GM19328 (cell line): ENCODE measurements around the gene CD163L1.

Experiments used
- ATAC-seq: cut with Tn5 transposase; IDR thresholded peaks from one replicate; pipeline ENCODE4 v1.9.1; 2021; ENCODE audit warnings: mild to moderate bottlenecking, moderate library complexity; ENCODE audit not compliant: unreplicated experiment

CD163L1 gene

DNA sequence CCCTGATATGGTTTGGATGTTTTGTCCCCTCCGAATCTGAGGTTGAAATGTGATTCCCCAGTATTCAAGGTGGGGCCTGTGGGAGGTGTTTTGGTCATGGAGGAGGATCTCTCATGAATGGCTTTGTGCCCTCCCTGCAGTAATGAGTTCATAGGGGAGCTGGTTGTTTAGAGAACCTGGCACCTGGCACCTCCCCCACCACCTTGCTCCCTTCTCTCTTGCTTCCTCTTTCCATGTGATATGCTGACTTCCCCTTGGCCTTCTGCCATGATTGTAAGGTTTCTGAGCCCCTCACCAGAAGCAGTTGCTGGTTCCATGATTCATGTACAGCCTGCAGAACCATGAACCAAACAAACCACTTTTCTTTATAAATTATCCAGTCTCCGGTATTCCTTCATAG lies 32.6 kb downstream of the CD163L1 start:
- ATAC-seq, result no peak

DNA sequence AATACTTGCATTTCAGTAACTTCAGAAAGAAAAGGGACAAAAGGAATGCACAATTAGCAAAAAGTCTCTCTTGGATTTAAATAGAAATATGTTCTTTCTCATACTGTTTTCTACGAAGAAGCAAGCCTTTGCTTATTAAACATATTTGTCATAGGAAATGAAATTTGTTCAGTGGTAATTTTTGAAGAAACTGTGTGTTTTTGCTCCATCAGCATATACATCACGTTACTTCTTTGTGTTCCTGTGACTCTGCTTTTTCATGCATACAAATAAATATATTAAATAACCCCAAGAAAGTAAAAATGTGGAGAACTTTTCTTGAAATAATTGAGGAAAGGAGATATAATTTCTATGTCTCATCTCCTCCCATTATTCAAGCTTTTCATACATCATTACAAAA lies 39.7 kb downstream of the CD163L1 start:
- no peak for ATAC-seq

DNA sequence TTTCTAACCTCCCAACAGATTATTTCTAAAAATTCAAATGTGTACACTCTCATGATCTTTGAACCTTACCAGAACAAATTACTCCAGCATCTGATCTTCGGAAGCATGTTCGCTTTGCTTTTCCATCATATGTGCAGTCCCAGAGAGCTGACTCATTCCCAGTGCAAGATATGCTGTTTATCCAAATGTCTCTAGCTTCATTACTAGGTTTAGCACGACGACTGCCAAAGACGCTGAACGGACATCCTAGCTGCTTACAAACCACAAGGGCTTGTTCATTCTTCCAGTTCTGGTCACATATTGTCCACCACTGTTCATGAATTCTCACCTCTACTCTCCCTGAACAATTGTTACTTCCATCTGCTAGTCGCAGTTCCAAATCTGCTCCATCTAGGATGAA lies 40.5 kb downstream of the CD163L1 start:
- no peak for ATAC-seq

DNA sequence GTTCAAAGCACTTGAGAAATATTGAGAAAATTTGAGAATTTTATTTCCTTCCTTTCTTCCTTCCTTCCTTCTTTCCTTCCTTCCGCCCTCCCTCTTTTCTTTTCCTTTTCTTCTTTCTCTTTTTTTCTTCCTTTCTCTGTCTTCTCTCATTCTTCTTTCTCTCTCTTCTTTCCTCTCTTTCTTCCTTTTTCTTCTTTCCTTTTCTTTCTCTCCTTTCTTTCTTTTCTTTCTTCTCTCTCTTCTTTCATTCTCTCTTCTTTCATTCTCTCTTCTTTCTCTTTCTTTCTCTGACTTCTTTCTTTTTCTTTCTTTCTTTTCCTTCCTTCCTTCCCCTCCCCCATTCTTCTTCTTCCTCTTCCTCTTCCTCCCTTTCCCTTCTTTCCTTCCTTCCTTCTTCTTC lies 44.9 kb downstream of the CD163L1 start:
- no peak for ATAC-seq

DNA sequence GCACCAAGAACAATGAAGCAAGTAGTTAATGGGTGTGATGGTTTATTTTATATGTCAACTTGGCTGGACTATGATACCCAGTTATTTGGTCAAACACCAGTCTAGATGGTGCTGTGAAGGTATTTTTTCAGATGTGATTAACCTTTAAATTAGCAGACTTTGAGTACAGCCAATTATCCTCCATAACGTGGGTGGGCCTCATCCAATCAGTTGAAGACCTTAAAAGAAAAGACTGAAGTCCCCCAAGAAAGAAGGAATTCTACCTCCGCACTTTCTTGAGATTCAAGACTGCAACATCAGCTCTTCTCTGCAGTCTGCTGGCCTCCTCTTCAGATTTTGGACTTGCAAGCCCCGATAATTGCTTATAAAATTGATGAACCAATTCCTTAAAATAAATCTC lies 47.5 kb downstream of the CD163L1 start:
- ATAC-seq, result no peak

DNA sequence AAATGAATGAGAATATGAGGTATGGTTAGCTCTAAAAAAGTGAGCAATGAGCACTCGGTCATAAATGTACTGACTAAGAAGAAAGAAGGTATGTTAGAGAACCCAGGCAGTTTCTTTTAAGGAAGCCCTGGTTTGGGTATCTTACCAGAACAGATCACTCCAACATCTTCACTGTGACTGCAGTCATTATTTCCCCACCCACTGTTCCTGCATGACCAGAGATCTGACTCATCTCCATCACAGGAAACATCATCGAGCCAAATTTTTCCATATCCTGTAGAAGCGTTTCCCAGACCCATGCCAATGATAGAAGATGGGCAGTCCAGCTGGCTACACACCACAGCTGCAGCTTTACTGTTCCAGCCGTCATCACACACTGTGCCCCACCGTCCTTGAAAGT lies 48.0 kb downstream of the CD163L1 start:
- no peak for ATAC-seq

DNA sequence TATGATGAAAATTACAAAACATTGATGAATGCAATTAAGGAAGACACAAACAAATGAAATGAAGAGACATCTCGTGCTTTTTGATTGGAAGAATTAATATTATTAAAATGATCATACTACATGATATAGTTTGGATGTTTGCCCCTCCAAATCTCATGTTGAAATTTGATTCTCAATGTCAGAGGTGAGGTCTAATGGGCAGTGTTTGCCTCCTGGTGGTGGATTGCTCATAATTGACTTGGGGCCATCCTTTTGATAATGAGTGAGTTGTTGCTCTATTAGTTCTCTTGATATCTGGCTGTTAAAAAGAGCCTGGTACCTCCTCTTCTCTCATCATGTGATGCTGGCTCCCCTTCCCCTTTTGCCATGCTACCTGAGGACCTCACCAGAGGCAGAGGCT lies 56.7 kb downstream of the CD163L1 start:
- no peak for ATAC-seq

DNA sequence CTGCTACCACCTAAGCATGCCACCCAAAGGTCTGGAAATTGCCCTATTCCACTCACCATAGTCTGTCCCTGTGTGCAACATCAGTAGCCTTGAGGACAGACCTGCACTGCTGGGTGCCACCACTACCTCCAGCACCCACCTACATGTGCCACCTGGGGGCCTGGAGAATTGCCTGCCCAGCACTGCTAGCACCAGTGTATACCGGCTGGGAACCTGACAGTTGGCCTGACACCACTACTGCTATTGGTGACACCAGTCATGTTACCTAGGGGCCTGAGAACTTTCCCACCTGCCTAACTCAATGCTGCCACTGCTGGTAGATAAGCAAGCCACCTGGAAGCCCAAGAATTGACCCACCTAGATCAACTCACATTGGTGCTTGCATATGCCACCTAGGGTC lies 60.8 kb downstream of the CD163L1 start:
- ATAC-seq, result no peak

DNA sequence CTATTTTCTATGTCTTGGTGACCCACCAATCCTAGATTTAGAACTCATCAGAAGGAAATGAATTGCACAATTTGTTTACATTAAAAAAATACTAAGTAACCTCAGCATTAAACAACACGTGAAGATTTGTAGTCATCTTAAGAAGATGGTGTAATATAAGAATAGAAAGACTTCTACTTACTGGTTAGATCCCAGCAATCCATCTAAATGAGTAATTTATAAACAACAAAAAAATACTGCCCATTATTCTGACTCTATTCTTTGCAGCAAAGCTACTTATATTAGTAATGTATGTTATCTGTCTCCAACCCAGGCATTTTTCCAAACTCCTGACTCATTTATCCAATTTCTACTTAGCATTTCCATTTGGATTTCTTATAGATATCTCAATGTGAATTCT lies 67.8 kb downstream of the CD163L1 start:
- ATAC-seq, result no peak

DNA sequence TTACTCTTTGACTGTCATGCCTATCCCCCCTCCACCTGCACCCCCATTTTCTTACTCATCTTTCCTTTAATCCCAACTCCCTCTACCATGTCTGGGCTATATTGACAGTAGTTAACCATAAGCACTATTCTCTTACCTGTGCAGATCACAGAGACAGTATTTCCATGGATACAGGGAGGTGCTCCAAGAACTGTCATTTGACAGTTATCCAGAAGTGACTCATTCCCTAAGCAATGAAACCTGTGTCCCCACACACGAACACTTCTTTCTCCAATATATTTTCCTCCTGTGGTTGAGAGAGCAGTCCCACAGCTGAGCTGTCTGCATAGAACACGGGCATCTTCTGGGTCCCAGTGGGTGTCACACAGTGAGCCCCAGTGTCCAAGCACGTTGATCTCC lies 68.8 kb downstream of the CD163L1 start:
- ATAC-seq, result no peak

DNA sequence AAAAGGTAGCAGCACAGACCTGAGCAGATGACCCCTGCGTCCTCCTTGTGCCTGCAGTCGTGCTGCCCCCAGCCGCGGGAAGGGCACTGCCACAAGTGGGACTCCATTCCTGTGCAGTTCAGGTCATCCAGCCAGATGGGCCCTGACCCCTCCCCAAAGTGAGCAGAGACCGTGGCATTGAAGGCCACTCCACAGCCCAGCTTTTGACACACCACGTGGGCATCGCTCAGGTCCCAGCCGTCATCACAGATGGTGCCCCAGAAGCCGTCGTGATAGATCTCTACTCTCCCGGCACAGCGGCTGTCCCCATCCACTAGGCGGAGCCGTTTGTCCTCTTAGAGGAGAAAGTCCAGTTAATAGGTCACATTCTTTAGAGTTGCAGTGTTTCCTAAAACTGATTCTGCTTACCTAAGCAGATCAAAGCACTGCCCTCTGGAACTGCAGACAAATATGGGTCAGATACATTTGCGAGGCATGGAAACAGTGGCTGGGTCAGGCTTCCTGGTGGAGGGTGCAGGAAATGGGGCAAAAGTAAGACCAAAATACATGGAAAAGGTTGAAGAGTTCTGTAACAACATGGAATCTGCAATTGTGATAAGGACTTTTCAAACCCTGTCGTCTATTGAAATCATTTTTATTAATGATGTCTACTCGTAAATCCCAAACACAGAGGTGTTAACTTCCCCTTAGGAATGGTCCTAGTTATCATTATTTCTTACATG lies 69.4 kb downstream of the CD163L1 start:
- ATAC-seq, result no peak

DNA sequence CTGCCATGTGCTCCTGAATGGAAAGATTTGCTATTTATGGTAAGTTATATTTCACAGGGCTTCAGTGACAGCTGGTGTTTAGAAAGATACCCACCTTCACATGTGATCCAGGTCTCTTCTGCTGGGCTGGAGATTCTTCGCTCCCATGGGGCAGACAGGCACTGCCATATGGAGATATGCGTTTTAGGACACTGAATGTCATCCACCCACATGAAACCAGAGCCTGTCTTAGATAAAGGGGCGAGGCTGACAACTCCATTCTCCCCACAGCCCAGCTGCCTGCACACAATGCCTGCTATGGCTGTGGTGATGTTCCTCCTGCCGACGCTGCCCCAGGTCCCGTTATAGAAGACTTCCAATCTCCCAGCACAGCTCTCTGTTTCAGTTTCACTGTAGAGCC lies 70.7 kb downstream of the CD163L1 start:
- ATAC-seq, result no peak

DNA sequence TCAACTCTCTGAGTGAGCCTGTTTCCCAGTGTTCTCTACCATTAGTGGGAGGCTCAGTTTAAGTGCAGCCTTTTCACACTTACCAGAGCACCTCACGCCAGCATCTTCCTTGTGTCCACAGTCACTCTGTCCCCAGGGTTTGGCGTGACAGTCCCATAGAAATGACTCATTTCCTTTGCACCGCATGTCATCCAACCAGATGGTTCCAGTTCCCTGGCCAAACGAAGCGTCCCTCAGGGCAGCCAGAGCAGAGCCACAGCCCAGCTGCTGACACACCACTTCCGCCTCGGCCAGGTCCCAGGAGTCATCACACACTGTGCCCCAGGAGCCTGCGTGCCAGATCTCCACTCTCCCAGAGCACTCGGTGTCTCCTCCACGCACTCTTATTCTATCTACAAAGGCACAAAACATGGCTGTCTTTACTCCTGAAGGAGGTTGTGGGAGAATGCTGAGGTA lies 74.7 kb downstream of the CD163L1 start:
- ATAC-seq, result no peak

DNA sequence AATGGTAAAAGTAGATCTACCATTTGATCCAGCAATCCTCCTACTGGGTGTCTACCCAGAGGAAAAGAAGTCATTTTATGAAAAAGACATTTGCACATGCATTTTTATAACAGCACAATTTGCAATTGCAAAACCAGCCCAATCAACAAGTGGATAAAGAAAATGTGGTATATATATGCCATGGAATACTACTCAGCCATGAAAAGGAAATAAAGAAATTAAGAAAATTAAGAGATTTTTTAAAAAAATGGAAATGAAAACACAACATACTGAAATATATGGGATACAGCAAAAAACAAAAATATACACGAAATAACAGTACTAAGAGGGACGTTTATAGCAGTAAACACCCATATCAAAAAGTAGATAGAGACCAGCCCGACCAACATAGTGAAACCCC lies 81.2 kb downstream of the CD163L1 start:
- ATAC-seq, result no peak

DNA sequence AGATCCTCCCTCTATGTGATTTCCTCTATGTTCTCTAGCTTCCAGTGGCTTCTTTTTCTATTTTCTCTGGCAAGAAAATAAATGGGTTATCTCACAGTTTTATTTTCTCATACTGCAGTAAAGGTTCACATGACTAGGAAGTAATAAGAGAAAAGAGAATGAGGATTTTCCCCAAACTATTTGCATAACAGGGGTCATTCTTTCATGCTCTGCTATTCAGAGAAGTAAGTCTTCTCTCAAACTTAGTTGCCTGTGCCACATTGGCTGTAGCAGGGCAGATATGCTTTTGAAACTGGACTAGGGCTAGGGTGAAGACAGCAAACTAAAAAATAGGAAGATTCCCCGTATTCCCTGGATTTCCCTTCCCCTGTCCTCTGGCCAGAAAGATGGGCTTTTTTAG lies 82.7 kb downstream of the CD163L1 start:
- ATAC-seq, result no peak

DNA sequence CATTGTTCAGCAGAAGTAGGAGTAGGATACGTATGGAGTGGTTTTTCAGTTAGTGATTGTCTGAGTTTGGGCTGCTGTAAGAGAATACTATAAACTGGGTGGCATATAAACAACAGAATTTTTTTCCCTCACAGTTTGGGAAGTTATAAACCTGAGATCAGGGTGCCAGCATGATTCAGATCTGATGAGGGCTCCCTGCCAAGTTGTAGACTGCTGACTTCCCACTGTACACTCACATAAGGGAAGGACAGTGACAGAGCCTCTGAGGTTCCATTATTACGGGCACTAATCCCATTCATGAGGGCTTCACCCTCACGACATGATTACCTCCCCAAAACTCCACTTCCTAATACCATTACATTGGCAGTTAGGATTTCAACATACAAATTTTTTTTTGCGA lies 89.4 kb downstream of the CD163L1 start:
- no peak for ATAC-seq

DNA sequence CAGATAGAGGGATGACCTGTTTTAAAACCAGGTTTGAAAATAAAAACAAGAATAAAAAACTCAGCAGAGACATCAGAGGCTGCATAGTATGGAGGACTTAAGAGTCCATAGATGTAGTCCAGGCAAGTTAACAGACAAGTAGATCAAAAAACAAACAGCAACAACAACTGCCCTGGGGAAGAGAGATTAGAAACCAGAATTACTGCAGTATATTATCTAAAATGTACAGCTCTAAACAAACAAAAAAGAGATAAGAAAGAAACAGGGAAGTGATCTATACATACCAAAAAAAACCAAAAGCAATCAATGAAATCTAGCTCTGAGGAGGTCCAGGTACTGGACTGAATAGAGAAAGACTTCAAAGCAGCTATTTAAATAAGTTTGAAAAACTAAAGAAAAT lies 91.3 kb downstream of the CD163L1 start:
- no peak for ATAC-seq

DNA sequence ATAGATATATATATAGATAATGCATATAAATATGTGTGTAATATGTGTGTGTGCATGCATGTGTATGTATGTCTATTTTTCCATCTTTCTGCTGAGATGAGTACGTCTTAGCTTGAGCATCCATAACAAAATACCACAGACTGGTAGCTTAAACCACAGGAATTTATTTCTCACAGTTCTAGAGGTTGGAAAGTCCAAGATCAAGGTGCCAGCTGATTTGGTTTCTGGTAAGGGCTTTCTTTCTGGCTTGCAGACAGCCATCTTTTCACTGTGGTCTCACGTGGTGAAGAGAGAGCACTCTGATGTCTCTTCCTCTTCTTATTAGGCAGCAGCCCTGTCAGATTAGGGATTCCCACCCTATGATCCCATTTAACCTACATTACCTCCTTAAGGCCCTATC lies 92.8 kb downstream of the CD163L1 start:
- no peak for ATAC-seq

DNA sequence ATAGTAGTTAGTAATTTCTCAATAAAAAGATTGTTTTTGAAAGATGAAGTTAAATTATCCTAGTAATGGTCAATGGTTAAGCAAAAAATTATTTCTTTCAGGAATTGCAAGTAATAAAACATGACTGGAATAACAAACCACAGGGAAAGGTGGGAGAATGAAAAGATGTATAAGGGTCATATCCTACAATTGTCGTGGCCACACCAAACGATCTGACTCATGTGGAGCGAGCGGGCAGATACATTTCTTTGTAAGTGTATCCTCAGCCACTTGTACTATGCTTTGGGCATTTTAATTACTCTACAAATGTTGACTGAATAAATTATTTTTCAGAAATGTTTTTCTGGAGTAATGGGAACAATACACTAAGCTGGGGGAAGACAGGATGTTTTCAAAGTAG lies 94.5 kb downstream of the CD163L1 start:
- ATAC-seq, result no peak

DNA sequence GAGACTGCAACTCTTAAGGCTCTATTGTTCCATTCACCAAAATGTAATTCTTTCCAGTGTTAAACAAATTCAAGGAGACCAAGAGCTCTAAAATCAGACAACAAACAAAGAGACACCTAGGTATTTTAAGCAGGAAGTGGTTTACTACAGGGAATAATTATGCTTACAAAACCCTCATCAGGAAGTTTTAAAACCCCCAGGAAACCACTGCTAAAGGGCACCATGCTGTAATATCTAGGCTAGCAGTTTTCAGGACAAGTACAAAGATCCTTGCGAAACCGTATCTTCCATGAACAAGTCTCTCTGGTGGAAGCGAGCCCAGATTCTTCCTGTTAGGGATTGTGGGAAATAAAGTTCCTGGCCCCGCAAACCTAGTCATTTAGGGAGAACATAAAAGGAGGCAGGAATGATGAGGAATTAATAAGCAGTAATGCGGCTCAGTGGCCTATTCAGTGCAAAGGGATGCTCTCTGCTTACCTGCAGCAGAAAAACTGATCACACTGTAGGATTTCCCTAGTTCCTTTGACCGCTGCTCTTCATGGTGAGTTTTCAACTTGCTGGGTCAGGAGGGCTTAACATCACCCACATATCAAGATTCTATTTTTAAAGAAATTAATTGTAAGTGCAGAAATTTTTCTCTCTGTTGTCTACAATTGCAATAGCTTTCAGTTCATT lies 97.3 kb downstream of the CD163L1 start:
- ATAC-seq, result no peak

DNA sequence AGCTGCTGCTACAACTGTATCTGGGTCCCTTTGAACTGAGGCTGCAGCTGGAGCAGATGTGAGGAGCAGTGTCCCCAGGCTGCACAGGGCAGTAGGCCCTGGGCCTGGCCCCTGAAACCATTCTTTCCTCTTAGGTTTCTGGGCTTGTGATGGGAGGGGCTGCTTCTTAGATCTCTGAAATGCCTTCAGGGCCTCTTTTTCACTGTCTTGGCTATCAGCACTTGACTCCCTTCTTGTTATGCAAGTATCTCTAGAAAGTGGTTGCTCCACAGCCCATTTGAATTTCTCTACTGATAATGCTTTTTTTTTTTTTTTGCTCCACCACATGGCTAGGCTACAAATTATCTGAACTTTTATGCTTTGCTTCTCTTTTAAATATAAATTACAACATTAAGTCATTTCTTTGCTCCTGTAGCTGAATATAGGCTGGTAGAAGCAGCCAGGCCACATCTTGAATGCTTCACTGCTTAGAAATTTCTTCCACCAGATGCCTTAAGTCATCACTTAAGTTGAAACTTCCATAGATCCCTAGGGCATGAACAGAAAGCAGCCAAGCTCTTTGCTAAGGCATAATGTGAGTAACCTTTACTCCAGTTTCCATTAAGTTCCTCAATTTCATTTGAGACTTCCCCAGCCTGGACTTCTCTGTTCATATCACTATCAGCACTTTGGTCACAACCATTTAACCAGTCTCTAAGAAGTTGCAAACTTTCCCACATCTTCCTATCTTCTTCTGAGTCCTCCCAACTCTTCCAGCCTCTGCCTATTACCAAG lies 98.9 kb downstream of the CD163L1 start:
- no peak for ATAC-seq

DNA sequence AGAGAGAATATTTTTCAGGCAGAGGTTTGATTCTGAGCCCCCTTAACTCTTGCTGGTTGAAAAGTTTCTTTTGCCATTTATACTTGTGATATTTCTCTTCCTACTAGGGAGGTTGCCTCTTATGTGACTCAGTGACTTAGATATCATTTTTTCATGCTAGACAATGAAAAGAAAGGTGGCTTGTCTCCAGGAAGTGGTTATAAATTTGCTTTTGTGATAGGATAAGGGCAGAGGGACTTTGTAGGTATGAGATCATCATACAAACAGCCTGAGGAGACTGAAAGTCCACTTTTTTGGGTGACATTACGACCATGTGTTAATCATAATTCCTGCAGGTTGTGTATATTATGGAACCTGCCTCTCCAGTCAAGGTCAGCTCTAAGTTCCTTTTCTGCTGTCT lies 104.3 kb downstream of the CD163L1 start:
- no peak for ATAC-seq
